ENCODE results near the gene LAMA1.

Gene LAMA1

DNA sequence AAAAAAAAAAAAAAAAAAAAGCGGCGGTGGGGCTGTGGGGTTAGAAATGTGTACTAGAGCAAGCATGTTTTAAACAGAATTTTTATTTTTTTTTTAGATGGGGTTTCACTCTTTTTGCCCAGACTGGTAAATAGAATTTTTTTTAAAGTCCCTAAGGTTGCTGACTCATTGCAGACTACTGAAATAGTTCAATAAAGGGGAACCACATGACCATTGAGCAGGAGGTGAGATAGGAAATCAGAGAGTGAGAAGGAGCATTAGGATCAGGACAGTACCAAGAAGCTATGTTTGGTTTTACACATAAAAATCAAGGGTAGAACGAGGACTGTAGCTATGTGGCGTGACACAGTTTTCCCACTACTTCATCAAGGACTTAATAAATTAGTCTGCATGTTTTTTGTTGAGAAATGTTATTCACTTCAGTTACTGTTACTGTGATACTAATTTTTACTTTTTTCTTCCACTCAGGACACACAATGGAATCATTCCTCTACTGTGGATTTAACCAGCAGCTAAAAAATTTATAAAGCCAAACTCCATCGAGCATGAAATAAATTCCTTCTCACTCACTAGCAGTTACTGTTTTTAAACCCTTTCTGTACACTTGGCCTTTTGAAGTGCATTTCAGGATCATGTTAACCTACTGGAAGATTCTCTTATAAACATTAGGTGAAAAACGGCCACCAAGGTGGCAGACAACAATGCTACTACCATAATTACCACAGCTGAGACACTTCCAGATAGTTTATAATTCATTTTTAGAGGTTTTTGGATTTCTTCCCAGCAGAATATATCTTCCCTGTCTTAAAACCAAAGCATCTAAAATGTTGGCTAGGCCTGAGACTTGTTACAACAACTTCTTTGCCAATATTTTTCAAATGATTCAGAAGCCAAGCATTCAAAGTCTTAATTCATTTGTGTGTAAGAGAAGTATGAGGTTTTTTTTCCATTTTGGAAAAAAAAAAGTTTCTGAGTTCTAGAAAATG, 33.2 kb downstream of the LAMA1 start:
- H3K27ac ChIP-seq (ENCODE audit: low read depth, low read length), result no peak overlapping the region
- TF ChIP-seq EZH2phosphoT487 (IDR thresholded peaks at IDR 0.05; ENCODE audit: borderline replicate concordance, low read length), result no peak
- TF ChIP-seq, protein P1, sequence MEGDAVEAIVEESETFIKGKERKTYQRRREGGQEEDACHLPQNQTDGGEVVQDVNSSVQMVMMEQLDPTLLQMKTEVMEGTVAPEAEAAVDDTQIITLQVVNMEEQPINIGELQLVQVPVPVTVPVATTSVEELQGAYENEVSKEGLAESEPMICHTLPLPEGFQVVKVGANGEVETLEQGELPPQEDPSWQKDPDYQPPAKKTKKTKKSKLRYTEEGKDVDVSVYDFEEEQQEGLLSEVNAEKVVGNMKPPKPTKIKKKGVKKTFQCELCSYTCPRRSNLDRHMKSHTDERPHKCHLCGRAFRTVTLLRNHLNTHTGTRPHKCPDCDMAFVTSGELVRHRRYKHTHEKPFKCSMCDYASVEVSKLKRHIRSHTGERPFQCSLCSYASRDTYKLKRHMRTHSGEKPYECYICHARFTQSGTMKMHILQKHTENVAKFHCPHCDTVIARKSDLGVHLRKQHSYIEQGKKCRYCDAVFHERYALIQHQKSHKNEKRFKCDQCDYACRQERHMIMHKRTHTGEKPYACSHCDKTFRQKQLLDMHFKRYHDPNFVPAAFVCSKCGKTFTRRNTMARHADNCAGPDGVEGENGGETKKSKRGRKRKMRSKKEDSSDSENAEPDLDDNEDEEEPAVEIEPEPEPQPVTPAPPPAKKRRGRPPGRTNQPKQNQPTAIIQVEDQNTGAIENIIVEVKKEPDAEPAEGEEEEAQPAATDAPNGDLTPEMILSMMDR (IDR thresholded peaks at IDR 0.05; ENCODE audit: low read depth, low read length, poor library complexity, severe bottlenecking), result no peak

DNA sequence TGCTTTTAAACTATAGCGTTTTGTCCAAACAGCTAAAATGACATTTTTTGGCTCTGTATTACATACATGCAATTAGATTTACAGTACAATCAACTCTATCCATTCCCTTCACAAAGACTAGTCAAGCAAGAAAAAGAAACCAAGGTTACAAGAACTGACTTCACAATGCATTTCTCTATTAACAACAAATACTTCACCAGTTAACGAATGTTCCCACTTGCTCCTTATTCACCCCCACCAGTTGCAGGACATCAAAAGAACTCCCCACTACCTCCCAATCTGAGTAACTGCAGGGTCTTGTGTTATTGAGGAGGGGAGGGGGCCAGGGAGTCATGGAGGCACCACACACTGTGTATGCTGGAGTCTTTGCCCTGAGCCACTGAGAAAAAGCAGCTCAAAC, 34.9 kb downstream of the LAMA1 start:
- Histone ChIP-seq H3K4me1 (ENCODE audit: control insufficient read depth, low read length) (no peaks in the 10 kb centered on the region), H3K4me2 (ENCODE audit: low read length) (no peak overlapping the region), H3K9me3 (ENCODE audit: control insufficient read depth, insufficient read depth, low read length) (no peaks in the 10 kb centered on the region), H3K27me3 (ENCODE audit: control insufficient read depth, low read length) (no peaks in the 10 kb centered on the region), H3K9me2 (replicated peaks; ENCODE audit: control insufficient read depth, low read length) (no peaks in the 10 kb centered on the region), H3K27ac (ENCODE audit: low read depth, low read length) (no peak overlapping the region), H3K79me2 (ENCODE audit: control insufficient read depth, low read length) (no peaks in the 10 kb centered on the region), H4K20me1 (ENCODE audit: control insufficient read depth, insufficient read depth, low read depth, low read length) (no peaks in the 10 kb centered on the region), H3F3A (ENCODE audit: control insufficient read depth, insufficient read depth) (no peaks in the 10 kb centered on the region), H3K4me3 (ENCODE audit: low read length) (no peak overlapping the region), H3K36me3 (ENCODE audit: control insufficient read depth, low read length) (no peaks in the 10 kb centered on the region)
- no peak for TF ChIP-seq EZH2phosphoT487 (IDR thresholded peaks at IDR 0.05; ENCODE audit: borderline replicate concordance, low read length)
- TF ChIP-seq, protein P1 (IDR thresholded peaks at IDR 0.05; ENCODE audit: low read depth, low read length, poor library complexity, severe bottlenecking), result no peak

More for the DNA sequence above, 33.2 kb downstream of the LAMA1 start:
- H3K9me3 ChIP-seq (ENCODE audit: control insufficient read depth, insufficient read depth, low read length), result no peaks in the 10 kb centered on the region
- H3K9me2 ChIP-seq (replicated peaks; ENCODE audit: control insufficient read depth, low read length), result no peaks in the 10 kb centered on the region
- no peaks in the 10 kb centered on the region for H3K27me3 ChIP-seq (ENCODE audit: control insufficient read depth, low read length)
- no peaks in the 10 kb centered on the region for H4K20me1 ChIP-seq (ENCODE audit: control insufficient read depth, insufficient read depth, low read depth, low read length)
- no peaks in the 10 kb centered on the region for H3K79me2 ChIP-seq (ENCODE audit: control insufficient read depth, low read length)
- no peaks in the 10 kb centered on the region for H3F3A ChIP-seq (ENCODE audit: control insufficient read depth, insufficient read depth)
- H3K4me2 ChIP-seq (ENCODE audit: low read length), result no peak overlapping the region
- no peaks in the 10 kb centered on the region for H3K36me3 ChIP-seq (ENCODE audit: control insufficient read depth, low read length)
- H3K4me1 ChIP-seq (ENCODE audit: control insufficient read depth, low read length), result no peaks in the 10 kb centered on the region
- H3K4me3 ChIP-seq (ENCODE audit: low read length), result no peak overlapping the region

DNA sequence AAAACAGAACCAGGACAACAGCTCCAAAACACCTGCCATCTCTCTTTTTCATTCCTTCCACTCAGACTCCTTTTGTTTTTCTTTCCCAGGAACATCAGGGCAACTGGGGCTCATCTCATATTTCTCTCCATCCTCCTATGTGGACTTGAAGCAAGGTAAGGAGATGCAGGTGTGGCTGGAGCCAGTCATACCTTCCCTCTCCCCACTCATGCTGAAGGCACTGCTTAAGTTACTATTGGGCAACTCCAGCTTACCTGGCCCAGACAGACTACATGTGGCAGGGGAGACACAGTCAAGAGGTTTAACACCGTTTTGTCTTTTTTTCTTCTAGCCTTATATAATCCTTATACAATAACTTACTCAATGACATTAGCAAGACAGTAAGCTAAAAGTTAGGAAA, 38.4 kb downstream of the LAMA1 start:
- H3K27ac ChIP-seq (ENCODE audit: low read depth, low read length), result no peak overlapping the region
- H3K9me2 ChIP-seq (replicated peaks; ENCODE audit: control insufficient read depth, low read length), result no peaks in the 10 kb centered on the region
- H3K27me3 ChIP-seq (ENCODE audit: control insufficient read depth, low read length), result no peaks in the 10 kb centered on the region
- H3K36me3 ChIP-seq (ENCODE audit: control insufficient read depth, low read length), result no peaks in the 10 kb centered on the region
- no peaks in the 10 kb centered on the region for H3K9me3 ChIP-seq (ENCODE audit: control insufficient read depth, insufficient read depth, low read length)
- H3K4me2 ChIP-seq (ENCODE audit: low read length), result no peak overlapping the region
- TF ChIP-seq, protein P1 (IDR thresholded peaks at IDR 0.05; ENCODE audit: low read depth, low read length, poor library complexity, severe bottlenecking), result no peak
- TF ChIP-seq EZH2phosphoT487 (IDR thresholded peaks at IDR 0.05; ENCODE audit: borderline replicate concordance, low read length), result no peak
- no peaks in the 10 kb centered on the region for H3K79me2 ChIP-seq (ENCODE audit: control insufficient read depth, low read length)
- no peaks in the 10 kb centered on the region for H3F3A ChIP-seq (ENCODE audit: control insufficient read depth, insufficient read depth)
- no peak overlapping the region for H3K4me3 ChIP-seq (ENCODE audit: low read length)
- no peaks in the 10 kb centered on the region for H3K4me1 ChIP-seq (ENCODE audit: control insufficient read depth, low read length)
- H4K20me1 ChIP-seq (ENCODE audit: control insufficient read depth, insufficient read depth, low read depth, low read length), result no peaks in the 10 kb centered on the region
